RWPE2 (cell line): ENCODE results near the gene SLK.
A peak's percentile ranks its signal among the peaks of the same experiment; 100 is the strongest.

Experiments used
- ATAC-seq: fragments of 200-7000 bp; cut with Tn5 transposase; 3 replicates; pipeline ENCODE4 v1.9.1; 2021; ENCODE audit warnings: low read depth
- DNase-seq: peaks from one replicate; pipeline ENCODE4 v3.0.0-alpha.2; 2020; ENCODE audit warnings: low spot score
- H3K27ac ChIP-seq: fragments of 450-650 bp; 2 replicates; pipeline ENCODE4 v1.5.1; 2017; ENCODE audit warnings: mild to moderate bottlenecking; ENCODE audit not compliant: poor library complexity, severe bottlenecking
- H3K27me3 ChIP-seq: fragments of 250-450 bp; sonication (Bioruptor Pico); 2 replicates; pipeline ENCODE4 v1.5.1; 2021; ENCODE audit warnings: mild to moderate bottlenecking, moderate library complexity; ENCODE audit not compliant: insufficient read depth, poor library complexity, severe bottlenecking
- H3K36me3 ChIP-seq: fragments of 250-450 bp; sonication (Bioruptor Pico); 2 replicates; pipeline ENCODE4 v1.5.1; 2020; ENCODE audit warnings: low read depth, mild to moderate bottlenecking, moderate library complexity
- H3K4me1 ChIP-seq: fragments of 250-450 bp; sonication (Bioruptor Pico); 2 replicates; pipeline ENCODE4 v1.5.1; 2021; ENCODE audit warnings: mild to moderate bottlenecking, moderate library complexity; ENCODE audit not compliant: insufficient read depth, poor library complexity, severe bottlenecking
- H3K4me3 ChIP-seq: fragments of 250-450 bp; sonication (Bioruptor Pico); 2 replicates; pipeline ENCODE4 v1.5.1; 2021; ENCODE audit warnings: mild to moderate bottlenecking, moderate library complexity; ENCODE audit not compliant: severe bottlenecking
- H3K9me3 ChIP-seq: fragments of 250-450 bp; sonication (Bioruptor Pico); 2 replicates; pipeline ENCODE4 v1.5.1; 2021; ENCODE audit warnings: mild to moderate bottlenecking, moderate library complexity; ENCODE audit not compliant: severe bottlenecking
- CTCF ChIP-seq: fragments of 450-650 bp; IDR thresholded peaks from one replicate; pipeline ENCODE4 v1.5.1; 2017; ENCODE audit warnings: mild to moderate bottlenecking, moderate library complexity; ENCODE audit not compliant: poor library complexity, severe bottlenecking

SLK gene

GRCh38 chr10:103921248-103921647, 45.7 kb upstream of the SLK start:
- peaks cover 13% of the 10 kb centered on the region for H3K4me1 ChIP-seq
- no peak for TF ChIP-seq CTCF
- peaks cover under 1% of the 10 kb centered on the region for H3K36me3 ChIP-seq
- H3K4me3 ChIP-seq: no peak overlapping the region
- H3K27ac ChIP-seq: no peak overlapping the region
- no peaks in the 10 kb centered on the region for H3K9me3 ChIP-seq
- ATAC-seq: no peak
- DNase-seq: no peak
- H3K27me3 ChIP-seq: no peaks in the 10 kb centered on the region

- no peak for TF ChIP-seq CTCF
- no peak for ATAC-seq
- Histone ChIP-seq H3K4me3 (no peak overlapping the region), H3K27ac (no peak overlapping the region), H3K9me3 (no peaks in the 10 kb centered on the region), H3K27me3 (no peaks in the 10 kb centered on the region), H3K4me1 (peaks cover 8% of the 10 kb centered on the region), H3K36me3 (no peaks in the 10 kb centered on the region)
- DNase-seq: no peak
These were observed 45.2 kb upstream of the SLK start for GRCh38 chr10:103921750-103922195.

GRCh38 chr10:103922659-103923058, 44.3 kb upstream of the SLK start:
- Histone ChIP-seq H3K4me3 (no peak overlapping the region), H3K36me3 (no peaks in the 10 kb centered on the region), H3K9me3 (no peaks in the 10 kb centered on the region), H3K4me1 (peaks cover 6% of the 10 kb centered on the region), H3K27me3 (no peaks in the 10 kb centered on the region), H3K27ac (no peak overlapping the region)
- DNase-seq (no peak), ATAC-seq (no peak)
- no peak for TF ChIP-seq CTCF

- no peaks in the 10 kb centered on the region for H3K27me3 ChIP-seq
- no peaks in the 10 kb centered on the region for H3K9me3 ChIP-seq
- TF ChIP-seq CTCF: no peak
- ATAC-seq: 0 out of 3 replicates have a peak, but pooled peaks have one; percentile 36
- no peak overlapping the region for H3K4me3 ChIP-seq
- no peaks in the 10 kb centered on the region for H3K36me3 ChIP-seq
- peaks cover 5% of the 10 kb centered on the region for H3K4me1 ChIP-seq
- no peak for DNase-seq
- H3K27ac ChIP-seq: no peak overlapping the region
These were observed 43.4 kb upstream of the SLK start for GRCh38 chr10:103923502-103923901.

- DNase-seq (no peak), ATAC-seq (no peak)
- Histone ChIP-seq H3K9me3 (no peaks in the 10 kb centered on the region), H3K4me1 (no peaks in the 10 kb centered on the region), H3K36me3 (no peaks in the 10 kb centered on the region), H3K27me3 (no peaks in the 10 kb centered on the region), H3K27ac (no peak overlapping the region), H3K4me3 (no peak overlapping the region)
- TF ChIP-seq CTCF: no peak
These were observed 41.3 kb upstream of the SLK start for GRCh38 chr10:103925591-103925990.
